GDM1 (cell line): ENCODE results near the gene NANOGP8.
A peak's percentile ranks its signal among the peaks of the same experiment; 100 is the strongest.
"Not testable (repeated sequence)": the region's sequence is repeated elsewhere in the genome, so short reads cannot be mapped to it uniquely, and the experiment has no call there.

Experiments
- DNase-seq: peaks from one replicate; lab custom pipeline; 2025; lab: John Stamatoyannopoulos, UW

NANOGP8 gene

DNA sequence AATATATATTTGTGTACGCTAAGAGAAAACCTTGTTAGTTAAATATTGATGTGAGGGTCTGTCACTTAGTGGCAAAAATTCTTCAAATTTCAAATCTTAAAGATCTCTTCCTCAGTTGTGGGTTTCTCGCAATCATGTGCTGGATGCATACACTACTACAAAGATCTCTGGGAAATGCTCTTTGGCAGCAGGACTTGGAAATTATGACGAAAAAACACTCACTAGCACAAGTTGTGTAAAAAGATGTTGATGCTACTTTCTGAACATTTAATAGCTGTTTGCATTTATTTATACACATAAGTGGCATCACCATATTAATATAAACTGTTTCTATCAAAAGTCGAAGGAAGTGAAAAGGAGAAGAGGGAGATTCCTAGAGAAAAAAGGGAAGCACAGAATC is 10.8 kb upstream of the NANOGP8 start:
- DNase-seq: no peak

- no peak for DNase-seq
Observed at GRCh38 chr15:35092846-35093245, 7.8 kb upstream of the NANOGP8 start.

- no peak for DNase-seq
Observed at GRCh38 chr15:35092311-35092710, 7.2 kb upstream of the NANOGP8 start.

- DNase-seq: no peak
Observed at GRCh38 chr15:35090104-35090807, 5.2 kb upstream of the NANOGP8 start.

DNA sequence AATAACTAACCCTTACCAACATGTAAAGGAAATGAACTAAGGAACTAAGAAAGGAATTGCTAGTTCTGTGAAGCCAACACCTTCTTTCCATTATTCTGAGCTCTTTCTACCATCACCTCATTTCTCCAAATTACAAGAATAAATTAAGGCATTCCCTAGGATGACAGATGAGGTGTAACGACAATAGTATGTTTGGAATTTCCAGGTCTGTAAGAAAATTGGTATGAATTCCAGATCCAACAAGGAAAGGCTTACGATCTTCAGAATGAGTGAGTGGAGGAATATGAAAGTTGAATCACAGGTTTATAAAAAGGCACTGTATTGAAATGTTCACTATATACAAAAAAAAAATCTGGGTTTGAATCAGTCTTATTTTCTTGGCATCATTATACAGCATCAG is 4.5 kb upstream of the NANOGP8 start:
- DNase-seq: no peak

DNA sequence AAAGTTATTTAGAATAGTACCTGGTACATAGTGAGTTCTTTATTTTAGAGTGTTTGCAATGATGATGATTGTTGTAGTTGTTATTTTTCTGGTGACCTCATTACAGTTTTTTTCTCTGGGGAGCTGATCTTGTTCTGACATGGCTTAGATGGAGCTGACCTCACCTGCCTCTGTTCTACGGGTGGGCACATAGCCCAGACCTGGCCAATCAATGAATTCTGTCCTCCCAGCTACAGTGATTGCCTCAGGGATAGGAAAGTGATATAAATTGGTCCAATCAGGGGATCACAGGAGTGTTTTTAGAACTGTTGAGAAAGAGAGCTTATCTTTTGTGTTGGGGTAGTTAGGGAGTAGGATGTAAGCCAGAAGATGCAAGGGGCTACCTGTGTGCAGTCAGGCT is 3.2 kb upstream of the NANOGP8 start:
- no peak for DNase-seq

DNA sequence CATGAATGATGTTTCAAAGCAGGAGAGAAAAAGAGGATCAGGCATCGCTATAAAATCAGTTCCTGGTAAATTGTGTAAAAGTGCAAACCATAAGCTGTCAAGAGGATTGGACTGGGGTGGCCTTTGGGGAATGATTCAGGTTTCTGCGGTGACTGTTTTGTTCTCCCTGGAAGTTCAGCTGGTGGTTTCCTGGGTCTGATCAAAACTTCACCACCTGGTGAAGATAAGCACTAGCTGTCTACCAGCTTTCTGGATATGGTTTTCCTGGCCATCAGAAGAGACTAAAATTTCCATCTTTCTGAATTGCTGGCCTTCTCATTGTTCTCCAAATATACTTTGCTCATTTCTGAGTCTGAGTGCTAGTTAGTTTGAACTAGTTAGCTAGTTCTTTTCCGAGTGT is 2.7 kb upstream of the NANOGP8 start:
- DNase-seq: no peak

- not testable (repeated sequence) for DNase-seq
Observed at GRCh38 chr15:35082371-35083348, 2.4 kb downstream of the NANOGP8 start.

- DNase-seq: not testable (repeated sequence)
Observed at GRCh38 chr15:35081626-35082365, 3.3 kb downstream of the NANOGP8 start.

DNA sequence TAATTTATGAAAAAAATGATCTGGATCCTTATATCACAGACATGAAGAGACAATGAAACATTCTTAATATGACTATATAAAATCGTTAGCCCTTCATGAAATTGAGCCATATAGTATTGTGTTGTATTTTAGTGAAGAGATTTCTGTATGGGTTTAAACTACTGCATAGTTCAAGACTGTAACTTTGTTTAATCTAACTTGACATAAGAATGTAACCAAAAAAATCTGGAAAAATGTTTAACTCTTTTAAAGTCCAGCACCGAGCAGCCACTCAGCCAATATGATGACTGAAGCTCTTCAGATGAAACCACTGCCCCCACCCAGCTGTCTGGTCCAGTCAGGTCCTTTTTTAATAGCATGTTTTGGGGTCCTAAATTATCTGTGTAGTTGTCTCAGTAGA is 4.9 kb downstream of the NANOGP8 start:
- DNase-seq: no peak

DNA sequence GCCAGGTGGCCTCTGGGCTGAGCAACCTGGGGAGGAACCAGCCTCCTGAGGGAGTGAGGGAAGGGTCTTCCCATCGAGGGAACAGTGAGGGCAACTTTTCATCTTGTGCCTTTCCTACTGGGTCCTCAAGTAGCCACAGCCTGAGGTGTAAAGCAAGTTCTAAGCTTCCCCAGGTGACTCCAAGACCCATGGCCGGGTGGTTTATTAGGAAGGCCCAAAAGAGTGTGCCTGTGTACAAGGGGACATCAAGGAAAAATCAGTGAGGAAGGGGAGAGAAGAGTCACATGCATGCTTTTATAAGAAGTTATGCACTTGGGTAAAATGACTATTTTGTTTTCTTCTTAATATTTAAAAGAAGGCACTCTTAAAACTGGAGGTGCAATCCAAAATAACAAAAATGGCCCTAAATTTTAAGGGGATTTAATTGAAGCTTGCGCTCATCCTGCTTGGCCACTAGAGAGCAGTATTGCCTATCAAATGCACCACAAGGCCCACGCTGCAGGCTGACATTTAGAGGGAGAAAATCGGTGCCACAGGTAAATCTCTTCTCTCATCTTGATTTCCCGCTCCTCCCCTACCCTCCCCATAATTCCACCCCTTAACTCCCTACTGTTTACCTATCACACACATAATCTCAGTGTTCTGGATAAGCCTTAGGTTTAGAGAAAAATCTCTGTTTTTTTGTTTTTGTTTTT is 6.7 kb downstream of the NANOGP8 start:
- peak; percentile 6 for DNase-seq

DNA sequence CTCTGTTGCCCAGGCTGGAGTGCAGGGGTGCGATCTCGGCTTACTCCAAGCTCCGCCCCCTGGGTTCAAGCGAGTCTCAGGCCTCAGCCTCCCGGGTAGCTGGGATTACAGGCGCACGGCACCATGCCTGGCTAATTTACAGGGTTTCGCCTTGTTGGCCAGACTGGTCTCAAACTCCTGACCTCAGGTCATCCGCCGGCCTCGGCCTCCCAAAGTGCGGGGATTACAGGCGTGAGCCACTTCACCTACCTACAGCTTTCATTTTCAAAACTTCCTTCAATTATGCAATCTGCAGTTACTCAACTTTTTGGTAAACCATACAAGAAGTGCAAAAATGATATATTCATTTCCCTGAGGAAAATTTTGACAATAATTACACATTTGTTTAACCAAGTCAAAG is 14.0 kb downstream of the NANOGP8 start:
- DNase-seq: no peak

DNA sequence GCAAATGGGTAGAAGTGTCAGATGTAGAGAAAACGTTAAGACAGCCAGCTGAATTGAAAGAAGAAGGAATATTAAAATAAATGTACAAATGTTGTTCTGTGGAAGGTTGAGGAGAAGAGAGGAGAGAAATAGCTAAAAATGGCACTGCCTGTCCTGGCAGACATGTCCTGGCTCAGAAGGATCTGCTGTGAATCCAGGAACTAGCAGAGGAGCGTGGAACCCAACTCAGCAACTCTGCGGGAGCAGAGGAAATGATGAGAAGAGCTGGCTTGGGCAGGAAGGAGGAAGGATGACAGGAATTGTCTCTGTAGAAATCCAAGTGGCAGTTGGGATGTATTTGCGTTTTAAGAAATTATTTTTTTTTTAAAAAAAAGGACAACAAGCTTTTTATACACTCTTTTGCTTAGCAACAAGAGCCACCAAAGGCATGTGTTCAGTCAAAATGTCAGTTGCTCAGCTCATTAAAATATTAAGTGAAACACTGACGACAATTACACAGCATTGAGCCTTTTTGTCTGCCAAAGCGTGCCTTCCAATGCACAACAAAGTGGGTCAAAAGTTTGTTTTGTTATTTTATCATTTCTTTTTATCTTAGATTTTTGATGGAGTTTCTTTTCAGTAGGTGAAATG is 16.1 kb downstream of the NANOGP8 start:
- no peak for DNase-seq

DNA sequence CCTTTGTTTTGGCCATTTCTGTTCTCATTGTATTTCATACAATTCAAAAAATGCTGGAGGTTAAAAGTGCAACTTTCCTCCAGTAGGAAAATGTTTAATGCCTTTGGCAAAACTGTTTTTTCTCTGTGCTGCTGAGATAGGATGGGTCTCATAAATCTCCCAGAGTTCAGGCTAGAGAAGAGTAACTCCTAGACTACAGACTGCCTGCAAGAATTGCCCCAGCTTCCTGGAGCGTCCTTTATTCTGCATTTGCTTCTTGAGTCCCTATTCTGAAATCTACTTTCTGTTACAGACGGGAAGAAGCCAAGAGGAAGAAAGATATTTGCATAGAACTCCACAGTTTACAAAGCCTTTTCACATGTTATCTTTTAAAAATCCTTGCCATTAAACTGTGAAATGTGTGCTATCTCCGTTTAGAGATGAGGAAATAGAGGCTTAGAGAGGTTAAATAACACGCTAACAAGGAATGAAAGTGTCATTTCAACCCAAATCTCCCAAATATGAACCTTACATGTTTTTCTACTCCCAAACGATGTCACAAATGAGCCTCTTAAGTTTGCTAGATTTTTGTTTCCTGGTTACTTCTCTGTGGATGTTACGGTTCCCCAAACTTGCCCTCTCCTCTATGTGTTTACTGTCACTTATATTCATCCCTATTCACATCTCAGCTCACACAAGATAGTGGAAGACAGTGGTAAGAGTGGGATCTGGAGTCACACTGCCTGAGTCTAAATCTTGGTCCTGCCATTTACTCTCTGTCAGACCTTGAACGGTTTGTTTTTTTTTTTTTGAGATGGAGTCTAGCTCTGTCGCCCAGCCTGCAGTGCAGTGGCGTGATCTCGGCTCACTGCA is 17.4 kb downstream of the NANOGP8 start:
- DNase-seq: no peak

- DNase-seq: no peak
Observed at GRCh38 chr15:35066094-35066493, 19.0 kb downstream of the NANOGP8 start.

- DNase-seq: no peak
Observed at GRCh38 chr15:35064576-35065190, 20.4 kb downstream of the NANOGP8 start.

DNA sequence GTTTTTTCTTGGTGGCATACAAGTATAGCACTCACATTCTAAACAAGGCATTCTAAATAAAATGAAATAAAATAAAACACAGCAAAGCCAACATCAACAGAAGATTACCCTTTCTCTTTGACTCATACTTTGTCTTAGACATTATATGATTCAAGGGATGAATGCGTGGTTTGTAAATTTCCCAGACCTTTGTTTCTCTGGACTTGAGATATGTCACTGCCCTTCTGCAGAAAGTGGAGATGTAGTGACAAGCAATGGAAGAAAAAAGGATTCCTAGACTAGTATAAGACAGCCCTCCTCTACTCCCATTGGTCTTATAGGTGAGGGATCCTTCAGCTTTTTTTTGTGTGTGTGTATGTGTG is 22.4 kb downstream of the NANOGP8 start:
- DNase-seq: no peak

- no peak for DNase-seq
Observed at GRCh38 chr15:35061825-35062737, 23.0 kb downstream of the NANOGP8 start.
